K562 (cell line): ENCODE results near the gene SPATS2L. TPM values are rescaled to one million over a fixed set of nuclear protein-coding genes. Genes with fewer than 3 reads are reported as not detected.
A peak's percentile ranks its signal among the peaks of the same experiment; 100 is the strongest.

ENCODE experiments used
- ATAC-seq: fragments of 200-7000 bp; cut with Tn5 transposase; 3 replicates; pipeline ENCODE4 v1.9.1; 2020; ENCODE audit warnings: moderate library complexity
- BruUV-seq: library from RNA; stranded (reverse); fragments of 400-500 nt; replicated peaks from 2 replicates; lab custom pipeline; 2021; lab: Mats Ljungman, UMichigan
- CTCF ChIA-PET: fragments of 300-600 bp; formaldehyde crosslinking; extraction: SDS; loops from one replicate; lab custom pipeline; 2021; ENCODE audit warnings: low intra/inter-chr PET ratio; lab: Yijun Ruan, JAX
- POLR2A ChIA-PET: fragments of 300-600, 350-650 bp; sonication (Branson Sonifier 250); formaldehyde crosslinking; extraction: SDS; loops from one replicate; lab custom pipeline; 2021; ENCODE audit warnings: antibody characterized with exemption, inconsistent platforms; lab: Yijun Ruan, JAX
- DNase-seq, 4 experiments: peaks; one replicate each; pipeline versions ENCODE4 v3.0.0 to v3.0.0-alpha.2; 2011 to 2018; ENCODE audit warnings: low spot score in 3 of 4, mixed read lengths in 3 of 4; ENCODE audit errors: extremely low read depth in 1 of 4
- FAIRE-seq: peaks from 2 replicates; lab custom pipeline; 2011; peaks lifted over from hg19 to GRCh38; lab: Jason Lieb, UNC
- H2AFZ ChIP-seq: 2 replicates; pipeline ENCODE4 v1.6.0; 2011; ENCODE audit warnings: low read depth, low read length, control low read depth, inconsistent platforms
- H3K27ac ChIP-seq: fragments of 200-600 bp; 3 replicates; pipeline ENCODE4 v1.8.0; 2011; ENCODE audit warnings: low read depth, mild to moderate bottlenecking, control low read depth, inconsistent platforms, low read length, moderate library complexity, mixed read lengths; ENCODE audit errors: extremely low read depth
- H3K27me3 ChIP-seq, 2 experiments: fragments of 300-600 bp in 1 of 2; 2 replicates in 1 of 2; 3 replicates in 1 of 2; pipeline versions ENCODE4 v1.6.0 to v1.8.0; 2011; ENCODE audit warnings: inconsistent platforms in 2 of 2, low read length in 2 of 2, mild to moderate bottlenecking in 1 of 2, mixed read lengths in 1 of 2, moderate library complexity in 1 of 2; ENCODE audit not compliant: control insufficient read depth in 2 of 2, insufficient read depth in 2 of 2
- H3K36me3 ChIP-seq: fragments of 300-600 bp; 3 replicates; pipeline ENCODE4 v1.8.0; 2011; ENCODE audit warnings: mild to moderate bottlenecking, low read length, inconsistent platforms; ENCODE audit not compliant: control insufficient read depth, insufficient read depth
- H3K4me1 ChIP-seq, 2 experiments: fragments of 200-600 bp in 1 of 2; replicated peaks in 1 of 2; 2 replicates in 1 of 2; 3 replicates in 1 of 2; pipeline versions ENCODE4 v1.5.1 to v1.8.0; 2011; ENCODE audit warnings: inconsistent platforms in 2 of 2, low read length in 2 of 2, mild to moderate bottlenecking in 1 of 2, mixed read lengths in 1 of 2, moderate library complexity in 1 of 2; ENCODE audit not compliant: control insufficient read depth in 2 of 2, insufficient read depth in 2 of 2
- H3K4me2 ChIP-seq: 2 replicates; pipeline ENCODE4 v1.6.1; 2011; ENCODE audit warnings: low read length, control low read depth, inconsistent platforms, mixed read lengths; ENCODE audit not compliant: insufficient read depth
- H3K4me3 ChIP-seq: fragments of 200-600 bp; sonication (generic), shearing (Covaris generic); 2 replicates; pipeline ENCODE4 v1.5.1; 2016; ENCODE audit warnings: control low read depth, inconsistent platforms
- H3K79me2 ChIP-seq: fragments of 200-600 bp; 3 replicates; pipeline ENCODE4 v1.8.0; 2011; ENCODE audit warnings: low read length, inconsistent platforms; ENCODE audit not compliant: control insufficient read depth, insufficient read depth
- H3K9ac ChIP-seq, 2 experiments: 2 replicates each; pipeline versions ENCODE4 v1.6.0 to v1.6.1; 2011; ENCODE audit warnings: low read depth in 2 of 2, low read length in 2 of 2, control low read depth in 1 of 2, inconsistent platforms in 1 of 2, mild to moderate bottlenecking in 1 of 2, mixed read lengths in 1 of 2; ENCODE audit not compliant: insufficient read depth in 1 of 2
- H3K9me1 ChIP-seq: one replicate; pipeline ENCODE4 v1.6.0; 2011; ENCODE audit warnings: inconsistent platforms, mild to moderate bottlenecking, low read length, moderate library complexity; ENCODE audit not compliant: control insufficient read depth, insufficient read depth
- H3K9me3 ChIP-seq: replicated peaks from 2 replicates; pipeline ENCODE4 v1.5.1; 2011; ENCODE audit warnings: low read depth, low read length, inconsistent platforms; ENCODE audit not compliant: control insufficient read depth, insufficient read depth
- H4K20me1 ChIP-seq: replicated peaks from 2 replicates; pipeline ENCODE4 v1.6.1; 2011; ENCODE audit warnings: low read length, inconsistent platforms, mixed read lengths; ENCODE audit not compliant: control insufficient read depth, insufficient read depth
- FOS ChIP-seq: IDR thresholded peaks from 3 replicates; pipeline ENCODE4 v1.6.1; 2011; ENCODE audit not compliant: insufficient read length; ENCODE audit errors: extremely low read depth
- HIVEP1 ChIP-seq: fragments of 250-450 bp; sonication (Bioruptor Pico); IDR thresholded peaks from 2 replicates; pipeline ENCODE4 v1.4.0; 2020; ENCODE audit warnings: mild to moderate bottlenecking
- MBD1 ChIP-seq: fragments of 250-450 bp; sonication (Bioruptor Pico); IDR thresholded peaks from 2 replicates; pipeline ENCODE4 v1.8.0; 2022; ENCODE audit warnings: inconsistent platforms
- POU5F1 ChIP-seq: fragments of 150-350 bp; IDR thresholded peaks from 2 replicates; pipeline ENCODE4 v1.6.1; 2014; ENCODE audit warnings: borderline replicate concordance, low read length, low read depth, mild to moderate bottlenecking; ENCODE audit not compliant: partially characterized antibody
- RBM14 ChIP-seq: fragments of 200-400 bp; formaldehyde crosslinking; IDR thresholded peaks from 2 replicates; pipeline ENCODE4 v1.6.1; 2018; ENCODE audit warnings: low read depth, mild to moderate bottlenecking, low read length, moderate library complexity, borderline replicate concordance; ENCODE audit not compliant: insufficient read depth
- SIN3B ChIP-seq: fragments of 450-650 bp; IDR thresholded peaks from 2 replicates; pipeline ENCODE4 v1.6.1; 2017; ENCODE audit warnings: low read depth, mild to moderate bottlenecking, moderate library complexity
- ZEB2 ChIP-seq: fragments of 450-650 bp; IDR thresholded peaks from 2 replicates; pipeline ENCODE4 v1.6.1; 2016
- ZFX ChIP-seq: sonication (generic); formaldehyde crosslinking; IDR thresholded peaks from 2 replicates; pipeline ENCODE4 v1.8.0; 2022; ENCODE audit warnings: mild to moderate bottlenecking, missing genetic modification reagents, moderate library complexity
- ZNF146 ChIP-seq: IDR thresholded peaks from one replicate; pipeline ENCODE4 v1.6.1; 2018; ENCODE audit warnings: missing compliant biosample characterization; ENCODE audit not compliant: unreplicated experiment
- ZNF316 ChIP-seq: fragments of 450-650 bp; IDR thresholded peaks from 2 replicates; pipeline ENCODE4 v1.6.1; 2016
- WGBS: fragments of 100-300 bp; shearing (Covaris generic); methylation state at CpG from one replicate; pipeline ENCODE4 v1.1.6; 2016; ENCODE audit warnings: low coverage, mixed read lengths; ENCODE audit not compliant: insufficient coverage; ENCODE audit errors: missing lambda C conversion rate; 5-methylcytosine and 5-hydroxymethylcytosine counted together
- in situ Hi-C: fragments of 300-500 bp; cut with MboI; formaldehyde crosslinking; loops from 4 replicates; pipeline ENCODE4 v1.15.0; 2018; ENCODE audit warnings: inconsistent platforms, mixed read lengths
- intact Hi-C: fragments of 100-400 bp; cut with micrococcal nuclease; formaldehyde crosslinking; loops from 2 replicates; pipeline ENCODE4 v1.14.2; 2022
- polyA plus RNA-seq, 8 experiments: library from polyadenylated mRNA; depleted of rRNA in 4 of 8; stranded (reverse) in 5 of 8; unstranded in 3 of 8; fragments of >200 nt; fragmentation: Nextera tagmentation in 2 of 8; fragmentation: Illumina TruSeq in 1 of 8; extraction: Ambion mirVana in 2 of 8; extraction: Trizol in 1 of 8; gene quantifications; 2 replicates each; pipeline versions ENCODE4 v1.2.1 to v1.2.3, GENCODE V29; 2011 to 2014; ENCODE audit warnings: inconsistent platforms in 1 of 8, missing spikeins in 1 of 8
- total RNA-seq, 7 experiments: library from RNA; depleted of rRNA in 6 of 7; stranded (reverse); fragments of >200 nt in 6 of 7; fragmentation: Illumina TruSeq in 2 of 7; extraction: Trizol in 2 of 7; gene quantifications; 2 replicates each; pipeline versions ENCODE4 v1.2.1 to v1.2.3, GENCODE V29; 2011 to 2021; ENCODE audit warnings: low replicate concordance in 1 of 7

Gene SPATS2L
- total and polyA plus RNA-seq, 9 of the 15 experiments (the other 6 are each of a cell fraction or from before 2014, with no cell fraction given) = 11.3 to 41.5 (median 24.9) TPM

- no peak for FAIRE-seq
- WGBS = 25% methylated on average over 1 of the region's 1 CpG
- Histone ChIP-seq H3K4me1 (peaks cover 0 to 14% of the 10 kb centered on the region in 2 experiments; a peak in 4 of 5 replicates), H3K79me2 (no peaks in the 10 kb centered on the region), H3K9me1 (no peaks in the 10 kb centered on the region), H2AFZ (no peak overlapping the region), H3K4me2 (no peak overlapping the region), H3K27me3 (no peaks in the 10 kb centered on the region), H3K27ac (no peak overlapping the region), H3K9me3 (no peaks in the 10 kb centered on the region), H3K4me3 (no peak overlapping the region), H3K9ac (no peak overlapping the region), H4K20me1 (no peaks in the 10 kb centered on the region), H3K36me3 (no peaks in the 10 kb centered on the region)
- no TSS peak for BruUV-seq
- in situ Hi-C loops = no loop called here
- no peak for ATAC-seq
- intact Hi-C loops = no loop called here
- TF ChIP-seq ZNF146 (CRISPR knock-in tag) = peak; percentile 25
- TF ChIP-seq SIN3B = no peak
- ChIA-PET POLR2A (no interaction called here), CTCF (no interaction called here)
- no peak for DNase-seq
Observed at GRCh38 chr2:200399046-200399445, 92.6 kb downstream of the SPATS2L start.

- Histone ChIP-seq H3K4me1 (peaks cover 0 to 19% of the 10 kb centered on the region in 2 experiments; a peak in 4 of 5 replicates), H3K9ac (no peak overlapping the region), H3K9me3 (no peaks in the 10 kb centered on the region), H3K36me3 (no peaks in the 10 kb centered on the region), H3K27ac (no peak overlapping the region), H3K4me3 (no peak overlapping the region), H3K9me1 (no peaks in the 10 kb centered on the region), H3K4me2 (no peak overlapping the region), H4K20me1 (no peaks in the 10 kb centered on the region), H2AFZ (no peak overlapping the region), H3K79me2 (no peaks in the 10 kb centered on the region), H3K27me3 (no peaks in the 10 kb centered on the region)
- no peak for ATAC-seq
- no peak for DNase-seq
- no peak for TF ChIP-seq RBM14
- TF ChIP-seq POU5F1 = no peak
- TF ChIP-seq HIVEP1 (CRISPR knock-in tag) = no peak
- no peak for TF ChIP-seq ZNF316
- TF ChIP-seq ZFX = no peak
- no peak for TF ChIP-seq MBD1
- no peak for TF ChIP-seq ZEB2
- no peak for TF ChIP-seq FOS
- in situ Hi-C loops = no loop called here
- ChIA-PET POLR2A (no interaction called here), CTCF (no interaction called here)
- BruUV-seq = no TSS peak
- WGBS = 100% methylated on average over 1 of the region's 1 CpG
- intact Hi-C loops = no loop called here
- no peak for FAIRE-seq
Observed at GRCh38 chr2:200399636-200400035, 93.1 kb downstream of the SPATS2L start.
